HTR-8/SVneo (cell line): ENCODE results near the gene RRH.
"Not testable (repeated sequence)": the region's sequence is repeated elsewhere in the genome, so short reads cannot be mapped to it uniquely, and the experiment has no call there.

Source experiments
- DNase-seq: peaks from one replicate; pipeline ENCODE4 v3.0.0; 2011; ENCODE audit warnings: low spot score, mixed read lengths; ENCODE audit not compliant: insufficient read length
- FAIRE-seq: peaks from 2 replicates; lab custom pipeline; 2011; peaks lifted over from hg19 to GRCh38; lab: Jason Lieb, UNC

Gene RRH

DNA sequence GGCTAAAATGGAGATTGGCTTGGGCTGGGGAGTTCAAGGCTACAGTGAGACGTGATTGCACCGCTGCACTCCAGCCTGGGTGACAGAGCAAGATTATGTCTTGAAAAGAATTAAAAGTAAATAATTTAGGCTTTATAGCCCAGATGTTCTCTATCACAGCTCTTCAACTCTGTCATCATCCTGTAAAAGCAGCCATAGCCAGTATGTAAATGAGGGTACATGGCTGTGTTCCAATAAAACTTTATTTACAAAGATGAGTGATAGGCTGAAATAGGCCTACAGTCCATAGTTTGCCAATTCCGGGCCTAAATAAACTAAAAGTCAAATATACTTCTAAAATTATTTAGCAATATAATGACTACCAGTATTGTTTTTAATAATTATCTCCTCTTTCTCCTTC is 9.2 kb downstream of the RRH start:
- FAIRE-seq = no peak

DNA sequence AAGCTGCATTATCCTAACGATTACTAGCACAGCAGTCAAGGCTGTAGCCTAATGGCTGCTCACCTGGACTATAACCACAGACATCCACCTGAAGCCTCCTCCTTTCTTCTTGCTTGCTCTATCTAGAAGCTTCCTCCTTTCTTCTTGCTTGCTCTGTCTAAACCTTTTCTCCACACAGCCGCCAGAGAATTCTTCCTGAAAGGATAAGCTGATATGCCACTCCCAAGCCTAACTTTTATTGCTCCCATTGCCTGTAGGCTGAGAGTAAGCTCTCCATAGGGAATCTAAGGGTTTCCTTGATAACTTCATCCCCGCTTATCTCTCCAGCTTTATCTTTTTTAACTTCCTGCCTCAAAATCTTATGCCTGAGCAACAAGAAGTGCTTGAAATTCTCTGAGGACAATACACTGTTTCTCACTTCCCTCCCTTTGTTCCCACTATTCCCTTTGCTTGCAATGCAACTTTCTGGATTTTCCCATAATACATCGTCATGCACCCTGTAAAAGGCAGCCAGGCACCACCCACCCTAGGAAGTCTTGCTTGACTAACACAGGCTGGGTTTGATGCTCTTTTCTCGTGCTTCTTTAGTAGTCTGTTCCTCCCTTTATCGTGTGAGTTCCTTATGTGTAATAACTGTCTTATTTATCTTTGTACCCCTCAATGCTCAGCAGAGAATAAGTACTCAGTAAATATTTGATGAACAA is 18.8 kb downstream of the RRH start:
- DNase-seq (no peak), FAIRE-seq (no peak)

More for the DNA sequence above, 9.2 kb downstream of the RRH start:
- no peak for DNase-seq

DNA sequence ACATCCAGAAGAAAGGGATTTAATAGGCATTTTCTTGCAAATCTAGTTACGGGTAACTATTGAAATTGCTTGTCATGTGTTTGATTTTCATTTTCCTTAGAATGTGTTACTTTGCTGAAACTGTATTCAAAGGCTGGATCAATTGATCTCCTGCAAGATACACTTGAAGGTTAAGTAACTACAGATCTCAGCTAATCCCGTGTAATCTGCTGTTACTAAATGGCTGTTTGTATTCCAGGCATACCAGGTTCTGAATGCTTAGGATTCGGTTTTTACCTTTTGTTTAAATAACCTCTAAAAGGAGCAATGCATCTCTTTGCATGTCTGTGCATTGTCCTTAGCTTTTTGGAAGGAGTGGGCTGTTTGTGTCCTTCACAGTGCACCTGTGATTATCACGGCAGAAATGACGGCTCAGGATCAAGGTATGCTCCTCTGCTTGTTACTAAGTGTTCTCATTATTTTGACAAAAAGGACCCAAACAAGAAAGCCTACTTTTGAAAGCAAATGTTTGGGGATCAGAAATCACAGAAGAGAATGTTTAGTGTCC is 20.2 kb downstream of the RRH start, which contains the start of gene LRIT3:
Gene LRIT3, plus strand, starts transcription at position 212 of the 547 bp plus-strand sequence. Its CDS starts 95 bp downstream, at position 307.
- FAIRE-seq (no peak), DNase-seq (no peak)

DNA sequence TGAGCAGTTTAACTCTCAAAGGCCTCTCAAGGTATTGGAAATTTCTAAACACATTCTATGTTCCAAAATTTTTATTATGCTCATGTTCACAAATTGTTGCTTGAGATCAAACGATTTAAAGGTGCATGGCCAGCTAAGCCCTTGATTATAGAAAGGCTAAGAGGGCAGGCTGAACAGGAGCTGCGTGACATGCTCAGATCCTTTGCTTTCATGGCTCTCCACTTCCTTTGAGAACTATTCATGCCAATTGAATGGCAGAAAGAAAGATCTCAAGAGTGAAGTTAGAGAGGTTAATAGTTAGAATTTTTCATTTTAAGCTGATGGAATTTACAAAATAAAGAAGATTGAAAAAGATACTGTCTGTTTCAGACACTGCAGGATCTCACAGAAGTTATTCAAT is 20.7 kb downstream of the RRH start:
- DNase-seq (no peak), FAIRE-seq (no peak)

DNA sequence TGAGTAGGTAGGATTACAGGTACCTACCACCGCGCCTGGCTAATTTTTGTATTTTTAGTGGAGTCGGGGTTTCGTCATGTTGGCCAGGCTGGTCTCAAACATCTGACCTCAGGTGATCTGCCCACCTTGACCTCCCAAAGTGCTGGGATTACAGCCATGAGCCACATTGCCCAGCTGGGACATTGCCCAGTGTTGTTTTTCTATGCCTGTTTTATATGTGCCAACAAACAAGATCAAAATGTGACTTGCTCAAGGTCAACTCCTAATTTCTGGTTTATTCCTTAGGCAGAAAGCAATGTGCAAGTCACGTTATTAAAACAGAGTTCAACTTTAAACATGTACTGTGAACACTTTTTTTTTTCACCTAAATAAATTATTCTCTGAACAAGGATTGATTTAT is 22.8 kb downstream of the RRH start:
- FAIRE-seq (no peak), DNase-seq (no peak)

DNA sequence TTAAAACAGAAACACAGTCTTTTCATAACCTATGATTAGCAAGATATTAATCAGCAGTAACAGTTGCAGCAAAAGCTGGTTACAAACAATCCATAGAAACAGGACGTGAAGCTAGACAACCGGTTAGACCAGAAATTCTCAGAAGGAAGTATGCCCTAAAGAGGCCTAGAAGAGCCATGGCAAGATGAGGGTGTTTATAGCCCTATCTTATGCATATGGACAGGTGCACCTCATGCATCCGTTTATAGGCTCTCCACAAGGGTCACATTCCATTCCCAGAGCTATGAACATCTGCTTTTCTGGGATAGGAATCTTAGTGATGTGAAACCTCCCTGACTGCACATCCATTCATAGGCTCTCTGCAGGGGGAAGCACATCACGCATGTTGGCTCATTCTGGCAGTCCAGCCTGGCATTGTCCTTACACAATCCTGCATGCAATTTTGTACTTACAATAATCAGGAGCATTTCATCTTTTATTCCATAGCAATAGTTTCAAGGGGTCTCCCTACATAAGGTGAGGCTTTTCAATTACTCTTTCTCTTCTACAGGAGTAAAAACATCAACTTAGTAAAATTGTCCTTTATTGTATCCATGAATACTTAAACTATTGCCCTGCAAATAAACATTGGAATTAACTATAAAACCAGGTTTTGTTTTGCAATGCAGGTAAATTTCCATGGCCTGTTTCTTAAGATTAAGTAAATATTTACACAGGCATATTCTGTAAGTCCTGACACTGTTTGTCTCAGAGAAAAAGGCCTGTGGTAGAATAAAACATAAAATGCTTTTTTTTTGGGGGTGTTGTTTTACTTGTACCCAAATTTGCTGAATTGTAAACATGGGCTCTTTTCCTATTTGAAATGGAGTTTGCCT is 31.9 kb downstream of the RRH start:
- FAIRE-seq = not testable (repeated sequence)

DNA sequence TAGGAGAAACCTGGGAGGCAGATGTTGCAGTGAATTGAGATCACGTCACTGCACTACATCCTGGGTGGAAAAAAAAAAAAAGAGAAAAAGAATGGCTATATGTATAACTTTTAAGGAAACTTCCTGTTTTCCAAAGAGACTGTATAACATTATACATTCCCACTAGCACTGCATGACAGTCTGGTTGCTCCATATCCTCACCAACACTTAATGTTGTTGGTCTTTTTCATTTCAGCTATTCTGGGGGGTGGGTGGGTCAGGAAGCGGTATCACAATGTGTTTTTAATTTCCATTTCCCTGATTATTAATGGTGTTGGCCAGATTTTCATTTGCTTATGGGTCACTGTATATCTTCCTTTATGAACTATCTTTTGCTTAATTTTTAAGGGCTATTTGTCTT is 33.5 kb downstream of the RRH start:
- DNase-seq (no peak), FAIRE-seq (no peak)

More for the DNA sequence above, 31.9 kb downstream of the RRH start:
- DNase-seq = not testable (repeated sequence)

DNA sequence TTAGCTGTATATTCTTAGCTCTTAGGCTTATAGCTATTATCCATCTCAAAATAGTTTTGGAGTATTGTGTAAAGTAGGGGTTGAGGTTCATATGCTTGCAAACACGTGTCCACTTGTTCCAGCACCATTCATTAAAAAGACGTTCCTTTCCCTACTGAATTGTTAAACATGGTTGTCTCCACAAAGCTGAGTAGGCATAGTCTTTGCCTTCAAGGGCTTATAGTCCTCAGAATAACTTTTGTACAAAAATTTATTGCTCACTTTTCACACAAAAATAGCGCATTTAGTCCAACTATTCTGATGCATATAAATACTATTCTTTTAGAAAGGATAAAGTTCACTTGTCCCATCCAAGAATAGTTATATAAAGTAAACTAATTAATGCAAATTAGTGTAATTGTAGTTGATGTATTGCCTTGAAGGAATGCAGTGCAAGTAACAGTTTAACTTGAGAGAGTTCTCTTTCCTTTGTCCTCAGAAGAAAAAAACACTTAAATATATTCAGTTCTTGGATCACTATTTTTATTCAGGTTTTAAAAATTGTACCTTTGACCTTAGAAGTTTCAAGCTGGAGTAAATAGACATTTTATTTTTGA is 34.2 kb downstream of the RRH start:
- DNase-seq = no peak
- no peak for FAIRE-seq

DNA sequence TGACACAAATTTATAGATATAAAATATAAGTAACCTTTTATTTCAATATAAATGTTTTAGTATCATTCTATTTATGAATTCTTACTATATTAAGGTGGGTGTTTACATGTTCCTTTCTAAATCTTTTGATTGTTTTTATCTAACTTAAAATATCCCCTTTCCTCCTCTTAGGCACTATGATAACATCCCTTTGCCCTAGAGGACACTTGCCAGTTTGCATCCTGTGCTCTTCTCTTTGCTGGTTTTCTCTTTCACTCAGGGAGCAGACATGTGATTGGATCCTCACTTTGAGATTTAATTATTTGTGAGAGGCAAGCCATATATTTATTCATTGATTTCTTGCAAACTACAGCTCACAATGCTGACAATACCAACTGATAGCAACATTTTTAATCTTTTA is 36.4 kb downstream of the RRH start:
- DNase-seq = no peak
- no peak for FAIRE-seq

DNA sequence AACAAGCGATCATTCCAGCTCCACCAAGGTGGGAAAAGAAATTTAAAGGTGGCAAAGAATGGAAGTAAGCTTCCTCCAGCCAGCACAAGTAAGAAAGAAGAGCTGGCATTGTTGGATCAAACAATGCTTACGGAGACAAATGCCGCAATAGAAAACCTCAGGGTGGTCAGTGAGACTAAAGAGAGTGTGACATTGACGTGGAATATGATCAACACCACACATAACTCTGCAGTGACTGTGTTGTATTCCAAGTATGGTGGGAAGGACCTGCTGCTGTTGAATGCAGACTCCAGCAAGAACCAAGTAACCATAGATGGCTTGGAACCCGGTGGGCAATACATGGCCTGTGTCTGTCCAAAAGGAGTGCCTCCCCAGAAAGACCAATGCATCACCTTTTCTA is 42.3 kb downstream of the RRH start:
- DNase-seq (no peak), FAIRE-seq (no peak)

DNA sequence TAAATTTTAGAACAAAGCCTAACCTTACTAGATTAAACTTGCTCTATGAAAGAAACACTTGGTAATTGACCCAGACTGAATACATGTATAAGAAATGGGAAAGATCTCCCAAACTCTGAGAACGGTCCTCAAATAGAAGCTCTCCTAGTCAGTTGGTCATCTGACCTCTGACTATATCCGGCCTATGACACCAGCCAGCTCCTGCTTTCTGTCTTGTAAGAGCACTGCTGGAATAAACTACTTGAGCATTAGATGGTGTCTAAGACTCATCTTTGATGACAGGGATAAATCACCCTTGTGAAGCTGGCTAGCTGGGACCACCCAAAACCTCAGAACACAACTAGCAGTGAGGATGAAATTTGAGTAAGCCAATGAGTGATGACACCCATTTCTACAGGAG is 44.3 kb downstream of the RRH start:
- FAIRE-seq = no peak

DNA sequence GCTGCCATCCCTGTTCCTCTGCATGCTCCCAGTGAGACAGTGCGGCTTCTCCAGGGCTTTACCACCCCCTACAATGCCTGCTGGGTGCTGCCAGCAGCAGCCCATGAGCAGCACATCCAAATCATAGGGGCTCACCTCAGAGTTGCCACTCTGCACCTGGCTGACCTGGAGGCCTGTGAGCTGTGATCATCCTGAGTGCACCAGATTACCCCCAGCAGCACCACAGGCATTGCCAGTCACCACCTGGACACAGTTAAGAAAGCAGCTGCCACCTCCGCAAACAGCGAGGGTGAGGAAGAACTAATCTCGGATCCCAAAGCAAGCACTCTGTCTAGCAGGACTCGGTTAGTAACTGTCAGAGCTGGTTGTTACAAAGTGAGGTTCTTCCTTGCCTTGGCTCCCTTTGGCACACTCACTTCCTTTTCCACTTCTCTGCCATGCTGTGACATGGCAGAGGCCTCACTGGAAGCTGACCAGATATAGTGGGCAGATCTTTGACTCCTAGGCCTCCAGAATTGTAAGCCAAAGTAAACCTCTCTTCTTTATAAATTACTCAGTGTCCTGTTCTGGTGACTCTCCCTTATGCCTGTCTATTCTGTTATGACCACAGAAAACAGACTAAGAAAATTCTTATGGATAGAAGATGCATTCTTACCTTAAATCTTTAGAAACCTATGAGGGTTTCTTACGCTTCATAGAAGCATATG is 45.3 kb downstream of the RRH start:
- FAIRE-seq = no peak

More for the DNA sequence above, 44.3 kb downstream of the RRH start:
- DNase-seq = no peak

DNA sequence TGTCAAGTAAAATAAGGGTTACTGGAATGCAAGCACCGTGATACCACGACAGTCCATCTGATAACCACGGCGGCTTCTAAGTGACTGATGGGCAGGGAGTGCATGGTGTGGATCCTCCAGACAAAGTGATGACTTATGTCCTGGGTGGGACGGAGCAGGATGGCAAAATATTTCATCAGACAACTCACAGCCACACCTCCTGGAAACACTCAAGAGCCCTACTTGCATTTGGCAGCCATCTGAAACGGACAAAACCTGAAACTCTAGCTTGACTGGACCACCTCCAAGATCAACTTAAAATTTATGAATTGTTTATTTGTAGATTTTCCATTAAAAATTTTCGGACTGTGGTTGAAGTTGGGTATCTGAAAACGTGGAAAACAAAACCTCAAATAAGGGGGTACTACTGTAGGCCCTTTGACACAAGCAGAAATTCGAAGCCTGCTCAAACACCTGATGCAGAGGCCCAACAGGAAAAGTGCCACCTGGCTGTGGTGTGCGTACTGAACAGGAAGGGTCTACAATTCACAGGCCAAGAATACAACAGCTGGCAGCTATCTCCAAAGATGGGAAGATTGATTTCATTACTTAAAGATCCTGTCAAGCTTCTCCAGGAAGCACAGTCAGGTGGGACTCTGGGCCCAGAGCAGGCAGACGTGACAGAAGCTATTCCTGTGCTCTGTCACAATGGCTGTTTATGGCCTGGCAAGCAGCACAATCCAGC is 46.2 kb downstream of the RRH start:
- no peak for FAIRE-seq
- DNase-seq = no peak

More for the DNA sequence above, 45.3 kb downstream of the RRH start:
- DNase-seq = no peak

DNA sequence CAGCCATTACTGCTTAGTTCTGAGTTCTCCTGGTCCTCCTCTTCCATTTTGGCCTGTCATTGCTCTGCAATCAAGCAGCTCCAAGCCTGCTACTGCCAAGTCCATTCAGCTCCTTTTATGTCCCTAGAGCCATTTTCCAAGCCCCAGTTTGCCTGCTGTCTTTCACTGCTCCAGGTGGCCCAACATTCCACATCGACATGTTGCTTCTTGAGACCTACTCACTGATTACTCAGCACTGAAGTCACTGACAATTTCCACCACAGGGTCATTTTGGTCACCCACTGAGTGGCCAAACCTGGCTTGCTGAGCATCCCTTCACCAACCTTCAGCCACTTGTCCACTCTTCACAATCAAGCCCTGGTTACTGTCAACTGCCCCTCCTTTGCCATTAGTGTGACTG is 47.3 kb downstream of the RRH start:
- no peak for FAIRE-seq
- DNase-seq = no peak

DNA sequence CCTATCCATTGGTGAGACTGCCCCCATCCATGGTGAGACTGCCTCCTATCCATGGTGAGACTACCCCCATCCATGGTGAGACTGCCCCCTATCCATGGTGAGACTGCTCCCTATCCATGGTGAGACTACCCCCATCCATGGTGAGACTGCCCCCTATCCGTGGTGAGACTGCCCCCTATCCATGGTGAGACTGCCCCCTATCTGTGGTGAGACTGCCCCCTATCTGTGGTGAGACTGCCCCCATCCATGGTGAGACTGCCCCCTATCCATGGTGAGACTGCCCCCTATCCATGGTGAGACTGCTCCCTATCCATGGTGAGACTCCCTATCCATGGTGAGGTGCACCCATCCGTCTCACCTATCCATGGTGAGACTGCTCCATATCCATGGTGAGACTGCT is 47.8 kb downstream of the RRH start:
- not testable (repeated sequence) for DNase-seq
- FAIRE-seq = peak; percentile 4

DNA sequence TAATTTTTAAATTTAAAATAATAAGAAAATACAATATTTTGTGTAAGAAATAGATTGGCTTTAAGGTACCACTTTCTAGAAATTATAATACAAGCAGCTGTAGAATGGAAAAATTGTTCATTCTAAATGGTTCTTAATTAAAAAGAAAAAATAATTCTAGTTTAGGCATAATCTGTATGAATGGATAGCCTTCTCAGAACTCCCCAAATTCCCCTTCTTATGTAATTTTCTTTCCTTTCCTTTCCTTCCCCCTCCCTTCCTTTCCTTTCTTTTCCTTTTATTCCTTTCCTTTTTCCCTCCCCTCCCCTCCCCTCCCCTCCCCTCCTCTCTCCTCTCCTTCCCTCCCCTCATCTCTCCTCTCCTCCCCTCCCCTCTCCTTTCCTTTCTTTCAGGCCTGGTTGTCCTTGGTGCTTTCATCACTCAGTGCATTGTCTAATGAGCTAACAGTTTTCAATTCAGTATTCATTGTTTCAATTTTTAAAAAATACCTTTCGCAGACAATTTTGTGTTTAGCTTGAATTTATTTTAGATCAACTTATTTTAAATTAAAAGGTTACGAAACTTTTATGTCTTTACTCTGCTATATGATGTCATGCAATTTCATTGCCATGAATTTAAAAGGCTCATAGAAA is 49.0 kb downstream of the RRH start:
- no peak for FAIRE-seq
- no peak for DNase-seq

DNA sequence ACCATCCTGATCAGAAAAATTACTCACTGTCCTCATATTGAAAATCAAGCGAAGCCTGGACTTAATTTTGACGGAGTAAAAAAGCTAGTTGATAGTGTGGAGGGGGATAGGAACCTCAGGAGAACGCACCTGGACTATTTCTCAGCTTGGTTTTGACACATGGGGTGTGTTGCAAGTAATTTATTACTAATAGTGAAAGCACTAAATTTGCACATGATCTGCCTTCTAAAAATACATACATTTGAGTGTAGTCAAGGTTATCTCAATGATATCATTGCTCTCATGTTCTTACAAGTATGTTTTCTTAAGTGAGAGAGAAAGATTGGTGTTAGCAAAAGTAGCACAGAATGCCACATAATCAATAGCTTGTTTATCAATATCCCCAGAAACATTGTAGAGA is 49.6 kb downstream of the RRH start:
- DNase-seq (no peak), FAIRE-seq (no peak)

DNA sequence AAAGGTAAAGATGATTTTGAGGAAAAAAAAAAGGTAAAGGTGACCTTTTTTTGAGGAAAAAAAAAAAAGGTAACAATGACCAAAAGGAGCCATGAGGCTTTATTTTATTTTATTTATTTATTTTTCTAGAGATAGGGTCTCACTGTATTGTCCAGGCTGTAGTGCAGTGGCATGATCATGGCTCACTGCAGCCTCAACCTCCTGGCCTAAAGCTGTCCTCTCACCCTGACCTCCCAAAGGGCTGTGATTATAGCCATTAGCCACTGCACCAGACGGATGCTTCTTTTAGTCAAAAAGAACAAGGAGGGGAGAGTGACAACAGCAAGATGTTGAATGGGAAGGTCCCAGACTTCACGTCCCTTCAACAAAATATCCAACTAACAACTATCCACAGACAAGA is 50.6 kb downstream of the RRH start:
- DNase-seq = no peak
- FAIRE-seq = no peak

DNA sequence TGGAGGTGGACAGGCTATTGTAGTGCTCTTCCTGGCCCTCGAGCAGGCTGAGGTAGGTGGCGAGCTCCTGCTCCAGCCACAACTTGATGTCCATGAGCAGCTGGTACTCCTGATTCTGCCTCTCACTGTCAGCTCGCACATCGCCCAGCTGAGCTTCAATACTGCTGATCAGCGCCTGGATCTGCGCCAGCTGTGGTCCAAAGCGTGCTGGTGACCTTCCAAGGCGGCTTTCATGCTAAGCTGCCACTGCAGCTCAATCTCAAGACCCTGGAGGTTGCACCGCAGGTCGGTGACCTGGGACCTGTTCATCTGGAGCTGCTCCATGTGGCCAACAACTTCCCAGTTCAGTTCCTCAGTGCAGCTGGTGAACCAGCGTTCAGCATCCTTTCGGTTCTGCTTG is 51.3 kb downstream of the RRH start:
- DNase-seq (no peak), FAIRE-seq (no peak)
